H1 (cell line): ENCODE results near the gene KDM6B. TPM values are rescaled to one million over a fixed set of nuclear protein-coding genes. Genes with fewer than 3 reads are reported as not detected.

Source experiments
- CREB1 ChIP-seq: IDR thresholded peaks from 2 replicates; pipeline ENCODE4 v1.6.1; 2012; ENCODE audit warnings: inconsistent platforms
- EGR1 ChIP-seq: IDR thresholded peaks from 2 replicates; pipeline ENCODE4 v1.6.1; 2011; ENCODE audit warnings: low read depth, low read length, borderline replicate concordance
- GABPA ChIP-seq: IDR thresholded peaks from 2 replicates; pipeline ENCODE4 v1.6.1; 2011; ENCODE audit warnings: mild to moderate bottlenecking, low read length, moderate library complexity, borderline replicate concordance; ENCODE audit not compliant: insufficient read depth
- SP4 ChIP-seq: IDR thresholded peaks from 2 replicates; pipeline ENCODE4 v1.6.1; 2012; ENCODE audit warnings: low read length, inconsistent platforms
- ZNF274 ChIP-seq: IDR thresholded peaks from 2 replicates; pipeline ENCODE4 v1.7.0; 2012; ENCODE audit warnings: low read length, borderline replicate concordance; ENCODE audit errors: extremely low read depth
- polyA plus RNA-seq, 7 experiments: library from polyadenylated mRNA; depleted of rRNA in 3 of 7; stranded (reverse) in 5 of 7; unstranded in 2 of 7; fragments of >200 nt in 5 of 7; fragments of 200-250 nt in 2 of 7; gene quantifications; 1 replicate in 5 of 7; 2 replicates in 1 of 7; 4 replicates in 1 of 7; pipeline versions ENCODE4 v1.2.1 to v1.2.3, GENCODE V29; 2011 to 2013; ENCODE audit warnings: missing spikeins in 2 of 7, mixed read lengths in 2 of 7
- total RNA-seq: library from RNA; stranded (reverse); fragmentation: NEBNext Ultra II Directional; extraction: Animal tissue kit (Norgen Biotek cat#: 25700); gene quantifications from 2 replicates; pipeline ENCODE4 v1.2.1, GENCODE V29; 2021
- TF ChIP-seq, protein P1 (sequence below): IDR thresholded peaks from 2 replicates; pipeline ENCODE4 v1.6.1; 2011; ENCODE audit warnings: low read depth, mild to moderate bottlenecking, low read length; ENCODE audit not compliant: insufficient read depth

KDM6B gene
- total and polyA plus RNA-seq, 2 of the 8 experiments (the other 6 are each of a cell fraction or from before 2014, with no cell fraction given), result 0.48 to 3.7 TPM

DNA sequence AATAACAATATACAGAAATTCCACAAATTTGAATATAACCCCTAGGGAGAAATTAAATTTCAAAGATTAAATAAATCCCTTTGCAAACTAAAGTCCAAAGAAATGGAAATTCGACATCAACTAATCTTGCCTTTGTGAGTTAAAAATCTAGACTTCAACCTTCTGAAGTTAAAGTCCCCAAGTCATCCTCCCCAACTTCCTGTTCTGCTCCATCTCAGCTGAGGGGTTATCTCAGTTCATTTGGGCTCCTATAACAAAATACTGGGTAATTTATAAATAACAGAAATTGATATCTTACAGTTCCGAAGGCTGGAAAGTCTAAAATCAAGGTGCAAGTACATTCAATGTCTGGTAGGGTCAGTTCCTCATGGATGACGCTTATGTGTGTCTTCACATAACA is 22.8 kb upstream of the KDM6B start (continued):
- TF ChIP-seq GABPA (no peak), ZNF274 (no peak), EGR1 (no peak), CREB1 (no peak), SP4 (no peak)
- TF ChIP-seq, protein P1, sequence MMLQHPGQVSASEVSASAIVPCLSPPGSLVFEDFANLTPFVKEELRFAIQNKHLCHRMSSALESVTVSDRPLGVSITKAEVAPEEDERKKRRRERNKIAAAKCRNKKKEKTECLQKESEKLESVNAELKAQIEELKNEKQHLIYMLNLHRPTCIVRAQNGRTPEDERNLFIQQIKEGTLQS, result no peak
